Testis (tissue), 3 donors: ENCODE results near the gene KIF2A. TPM values are rescaled to one million over a fixed set of nuclear protein-coding genes. Genes with fewer than 3 reads are reported as not detected.
A peak's percentile ranks its signal among the peaks of the same experiment; 100 is the strongest.

ENCODE experiments used
- DNase-seq: peaks from one replicate; pipeline ENCODE4 v3.0.0-alpha.2; 2019
- H3K27ac ChIP-seq, 2 donors: fragments of 200-600 bp; sonication (generic); one replicate each; pipeline ENCODE4 v1.5.1; 2019
- H3K27me3 ChIP-seq: fragments of 200-600 bp; sonication (generic); one replicate; pipeline ENCODE4 v1.5.1; 2019
- H3K36me3 ChIP-seq: fragments of 200-600 bp; sonication (generic); one replicate; pipeline ENCODE4 v1.5.1; 2017; ENCODE audit warnings: low read depth; ENCODE audit errors: missing control alignments
- H3K4me1 ChIP-seq: fragments of 200-600 bp; sonication (generic); one replicate; pipeline ENCODE4 v1.5.1; 2019
- H3K4me3 ChIP-seq, 2 donors: fragments of 200-600 bp; sonication (generic); one replicate each; pipeline ENCODE4 v1.5.1; 2017 to 2019
- H3K9me3 ChIP-seq: fragments of 200-600 bp; sonication (generic); one replicate; pipeline ENCODE4 v1.5.1; 2017
- CTCF ChIP-seq, 3 experiments: fragments of 450-650 bp in 2 of 3; fragments of 200-600 bp in 1 of 3; sonication (generic) in 1 of 3; IDR thresholded peaks; one replicate each; pipeline ENCODE4 v1.5.1; 2016 to 2019; ENCODE audit warnings: antibody characterized with exemption in 3 of 3, mild to moderate bottlenecking in 2 of 3, moderate library complexity in 1 of 3
- POLR2A ChIP-seq: fragments of 450-650 bp; IDR thresholded peaks from one replicate; pipeline ENCODE4 v1.6.1; 2017; ENCODE audit warnings: antibody characterized with exemption, mild to moderate bottlenecking, moderate library complexity
- WGBS, 2 donors: methylation state at CpG; one replicate each; pipeline ENCODE4 v1.1.5; 2018; 5-methylcytosine and 5-hydroxymethylcytosine counted together
- intact Hi-C: fragments of 100-400 bp; cut with DNase I; formaldehyde crosslinking; loops from one replicate; pipeline ENCODE4 v1.15.1; 2023; ENCODE audit warnings: low total_unique reads
- polyA plus RNA-seq: library from polyadenylated mRNA; stranded (reverse); fragments of 350-450 nt; fragmentation: Illumina TruSeq; extraction: RNeasy Lipid Tissue Mini Kit (QIAGEN cat#74804); gene quantifications from one replicate; pipeline ENCODE4 v1.2.3, GENCODE V29; 2014; ENCODE audit warnings: low read depth, low replicate concordance; ENCODE audit not compliant: insufficient read depth
- total RNA-seq, 2 donors: library from RNA; depleted of rRNA; stranded (reverse); fragments of >200 nt; gene quantifications; one replicate each; pipeline ENCODE4 v1.2.3, GENCODE V29; 2016

Gene KIF2A
- total and polyA plus RNA-seq, 3 donors from 2014 or later = 80.0 to 91.5 (median 86.5) TPM

- no peaks in the 10 kb centered on the region for H3K27me3 ChIP-seq
- intact Hi-C loops = no loop called here
- WGBS, 2 donors = 37 to 54% methylated on average over 1 of the region's 1 CpG
- H3K27ac ChIP-seq = no peak overlapping the region
- no peaks in the 10 kb centered on the region for H3K9me3 ChIP-seq
- H3K36me3 ChIP-seq = no peaks in the 10 kb centered on the region
- TF ChIP-seq POLR2A = no peak
- peak in 1 of 3 experiments; percentile 8 for TF ChIP-seq CTCF (IDR thresholded peaks at IDR 0.05)
- H3K4me1 ChIP-seq = no peaks in the 10 kb centered on the region
- no peak overlapping the region for H3K4me3 ChIP-seq
- no peak for DNase-seq
These were observed 34.4 kb downstream of the KIF2A start for GRCh38 chr5:62340392-62340791.

- Histone ChIP-seq H3K4me3 (no peak overlapping the region), H3K4me1 (no peaks in the 10 kb centered on the region), H3K9me3 (no peaks in the 10 kb centered on the region), H3K27ac (no peak overlapping the region), H3K27me3 (no peaks in the 10 kb centered on the region), H3K36me3 (no peaks in the 10 kb centered on the region)
- WGBS, 2 donors = 88 to 93% methylated on average over 2 of the region's 2 CpGs
- no peak for DNase-seq
- TF ChIP-seq POLR2A = no peak
- TF ChIP-seq CTCF (IDR thresholded peaks at IDR 0.05) = no peak
- intact Hi-C loops = no loop called here
These were observed 35.0 kb downstream of the KIF2A start for GRCh38 chr5:62340979-62341378.

- no peak overlapping the region for H3K4me3 ChIP-seq
- no peak overlapping the region for H3K27ac ChIP-seq
- TF ChIP-seq CTCF (IDR thresholded peaks at IDR 0.05) (no peak), POLR2A (no peak)
- intact Hi-C loops = no loop called here
- H3K9me3 ChIP-seq = no peaks in the 10 kb centered on the region
- DNase-seq = no peak
- WGBS, 2 donors = 93 to 94% methylated on average over 4 of the region's 4 CpGs
- no peaks in the 10 kb centered on the region for H3K27me3 ChIP-seq
- no peaks in the 10 kb centered on the region for H3K36me3 ChIP-seq
- no peaks in the 10 kb centered on the region for H3K4me1 ChIP-seq
These were observed 35.9 kb downstream of the KIF2A start for GRCh38 chr5:62341783-62342475.

GRCh38 chr5:62342476-62342837 lies 36.5 kb downstream of the KIF2A start:
- Histone ChIP-seq H3K36me3 (no peaks in the 10 kb centered on the region), H3K27me3 (no peaks in the 10 kb centered on the region), H3K4me3 (no peak overlapping the region), H3K27ac (no peak overlapping the region), H3K9me3 (no peaks in the 10 kb centered on the region), H3K4me1 (no peaks in the 10 kb centered on the region)
- DNase-seq = no peak
- 98 to 100% methylated on average over 2 of the region's 2 CpGs for WGBS, 2 donors
- intact Hi-C loops = no loop called here
- TF ChIP-seq POLR2A (no peak), CTCF (IDR thresholded peaks at IDR 0.05) (no peak)

- 90 to 100% methylated on average over 1 of the region's 1 CpG for WGBS, 2 donors
- intact Hi-C loops = no loop called here
These were observed 37.4 kb downstream of the KIF2A start for GRCh38 chr5:62343428-62343827.

More at GRCh38 chr5:62343428-62343827, 37.4 kb downstream of the KIF2A start:
- no peak for DNase-seq
- Histone ChIP-seq H3K27me3 (no peaks in the 10 kb centered on the region), H3K4me3 (no peak overlapping the region), H3K9me3 (no peaks in the 10 kb centered on the region), H3K27ac (no peak overlapping the region), H3K36me3 (no peaks in the 10 kb centered on the region), H3K4me1 (no peaks in the 10 kb centered on the region)
- TF ChIP-seq CTCF (IDR thresholded peaks at IDR 0.05) (no peak), POLR2A (no peak)
